HEK293 (cell line): Measurements from ENCODE around the gene GUSB.
"Not testable (repeated sequence)": the region's sequence is repeated elsewhere in the genome, so short reads cannot be mapped to it uniquely, and the experiment has no call there.

ENCODE experiments used
- CTCF ChIA-PET: fragments of 350-600 bp; formaldehyde crosslinking; extraction: SDS; loops from one replicate; lab custom pipeline; 2021; ENCODE audit warnings: antibody characterized with exemption; lab: Yijun Ruan, JAX
- POLR2A ChIA-PET: fragments of 300-600 bp; formaldehyde crosslinking; extraction: SDS; loops from one replicate; lab custom pipeline; 2020; ENCODE audit warnings: antibody characterized with exemption, inconsistent platforms; lab: Yijun Ruan, JAX
- H3K27ac ChIP-seq: fragments of 200-500 bp; sonication (Bioruptor generic); 2 replicates; pipeline ENCODE4 v1.5.1; 2014; ENCODE audit warnings: low read depth, low read length, control low read depth, inconsistent platforms; ENCODE audit errors: extremely low read depth
- H3K36me3 ChIP-seq, 2 experiments: fragments of 200-500 bp in 1 of 2; sonication (Bioruptor generic) in 1 of 2; 1 replicate in 1 of 2; 2 replicates in 1 of 2; pipeline ENCODE4 v1.5.1; 2014 to 2017; ENCODE audit warnings: inconsistent platforms in 2 of 2, low read length in 2 of 2; ENCODE audit not compliant: control insufficient read depth in 2 of 2, insufficient read depth in 1 of 2
- H3K4me1 ChIP-seq: fragments of 200-500 bp; sonication (Bioruptor generic); 2 replicates; pipeline ENCODE4 v1.5.1; 2014; ENCODE audit warnings: mild to moderate bottlenecking, low read length, inconsistent platforms; ENCODE audit not compliant: control insufficient read depth, insufficient read depth
- H3K4me3 ChIP-seq: 2 replicates; pipeline ENCODE4 v1.5.1; 2011; ENCODE audit warnings: low read depth, mild to moderate bottlenecking, control low read depth, low read length, moderate library complexity
- H3K9me3 ChIP-seq: fragments of 200-500 bp; sonication (Bioruptor generic); 2 replicates; pipeline ENCODE4 v1.5.1; 2014; ENCODE audit warnings: low read depth, low read length, inconsistent platforms; ENCODE audit not compliant: control insufficient read depth, insufficient read depth
- FEZF1 ChIP-seq: fragments of 450-650 bp; formaldehyde crosslinking; IDR thresholded peaks from 2 replicates; pipeline ENCODE4 v1.5.1; 2016; ENCODE audit warnings: missing biosample characterization, missing genetic modification characterization
- GLIS2 ChIP-seq: fragments of 450-650 bp; formaldehyde crosslinking; IDR thresholded peaks from 2 replicates; pipeline ENCODE4 v1.5.1; 2016; ENCODE audit warnings: missing biosample characterization, missing genetic modification characterization
- SCRT1 ChIP-seq: fragments of 450-650 bp; formaldehyde crosslinking; IDR thresholded peaks from 2 replicates; pipeline ENCODE4 v1.5.1; 2016; ENCODE audit warnings: missing biosample characterization, missing genetic modification characterization, borderline replicate concordance
- SCRT2 ChIP-seq: fragments of 450-650 bp; formaldehyde crosslinking; IDR thresholded peaks from 2 replicates; pipeline ENCODE4 v1.5.1; 2016; ENCODE audit warnings: missing biosample characterization, missing genetic modification characterization
- ZBTB21 ChIP-seq: fragments of 450-650 bp; formaldehyde crosslinking; IDR thresholded peaks from 2 replicates; pipeline ENCODE4 v1.5.1; 2017; ENCODE audit warnings: missing biosample characterization, missing genetic modification characterization
- ZEB2 ChIP-seq: fragments of 450-650 bp; formaldehyde crosslinking; IDR thresholded peaks from 2 replicates; pipeline ENCODE4 v1.5.1; 2016; ENCODE audit warnings: missing biosample characterization, missing genetic modification characterization
- ZNF184 ChIP-seq: fragments of 450-650 bp; IDR thresholded peaks from 2 replicates; pipeline ENCODE4 v1.5.1; 2018; ENCODE audit warnings: missing biosample characterization, mild to moderate bottlenecking, missing genetic modification characterization
- ZNF19 ChIP-seq: fragments of 450-650 bp; formaldehyde crosslinking; IDR thresholded peaks from 2 replicates; pipeline ENCODE4; 2016; ENCODE audit warnings: missing biosample characterization, missing genetic modification characterization, low read depth
- ZNF302 ChIP-seq: fragments of 450-650 bp; formaldehyde crosslinking; IDR thresholded peaks from 2 replicates; pipeline ENCODE4 v1.5.1; 2016; ENCODE audit warnings: missing biosample characterization, missing genetic modification characterization, low read depth
- ZNF366 ChIP-seq: fragments of 450-650 bp; formaldehyde crosslinking; conservative IDR thresholded peaks from 2 replicates; pipeline ENCODE4 v1.5.1; 2016; ENCODE audit warnings: missing biosample characterization, missing genetic modification characterization
- ZNF600 ChIP-seq: fragments of 450-650 bp; formaldehyde crosslinking; IDR thresholded peaks from 2 replicates; pipeline ENCODE4 v1.5.1; 2016; ENCODE audit warnings: missing biosample characterization, missing genetic modification characterization
- ZNF707 ChIP-seq: fragments of 450-650 bp; formaldehyde crosslinking; IDR thresholded peaks from 2 replicates; pipeline ENCODE4 v1.5.1; 2016; ENCODE audit warnings: missing biosample characterization, missing genetic modification characterization
- ZXDB ChIP-seq: fragments of 450-650 bp; formaldehyde crosslinking; IDR thresholded peaks from 2 replicates; pipeline ENCODE4 v1.5.1; 2016; ENCODE audit warnings: missing biosample characterization, missing genetic modification characterization
- TF ChIP-seq, protein P1 (sequence below): fragments of 450-650 bp; formaldehyde crosslinking; IDR thresholded peaks from 2 replicates; pipeline ENCODE4 v1.5.1; 2017; ENCODE audit warnings: missing biosample characterization, missing genetic modification characterization
- TF ChIP-seq, protein P2 (sequence below): fragments of 450-650 bp; formaldehyde crosslinking; IDR thresholded peaks from 2 replicates; pipeline ENCODE4 v1.5.1; 2016; ENCODE audit warnings: missing biosample characterization, missing genetic modification characterization, low read depth
- TF ChIP-seq, protein P3 (sequence below): fragments of 450-650 bp; formaldehyde crosslinking; IDR thresholded peaks from 2 replicates; pipeline ENCODE4 v1.5.1; 2016; ENCODE audit warnings: missing biosample characterization, missing genetic modification characterization

Gene GUSB

DNA sequence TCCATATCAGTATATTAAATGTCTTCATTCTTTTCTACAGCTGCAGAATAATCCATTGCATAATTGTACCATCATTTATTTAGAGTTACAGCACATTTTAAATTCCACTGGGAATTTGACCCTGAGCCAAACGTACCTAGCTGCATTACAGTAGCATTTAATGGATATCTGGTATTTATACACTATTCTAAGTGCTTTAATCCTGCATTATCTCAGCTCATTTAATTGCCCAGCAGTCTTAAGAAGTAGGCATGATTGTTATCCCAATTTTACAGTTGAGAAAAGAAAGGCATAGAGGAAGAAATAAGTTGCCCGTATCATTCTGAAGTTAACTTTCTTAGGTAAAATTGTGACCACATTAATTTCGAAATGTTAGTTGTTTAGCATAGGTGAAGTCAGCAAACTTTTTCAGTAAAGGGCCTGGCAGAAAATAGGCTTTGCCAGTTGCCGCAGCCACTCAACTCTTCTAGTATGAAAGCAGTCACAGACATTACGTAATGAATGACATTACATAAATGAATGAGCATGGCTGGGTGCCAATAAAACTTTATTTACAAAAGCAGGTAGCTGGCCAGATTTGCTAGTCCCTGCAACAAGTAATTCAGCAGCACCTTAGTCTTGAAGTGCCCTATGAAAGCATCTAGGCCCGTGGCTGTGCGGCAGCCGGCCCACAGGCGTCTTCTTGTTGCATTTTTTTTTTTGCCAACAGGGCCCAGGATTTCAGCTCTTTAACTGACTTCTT lies 30.0 kb downstream of the GUSB start (continued):
- 0 out of 2 replicates have a peak, but pooled peaks have one; percentile 28 for TF ChIP-seq ZXDB (tag by site-specific recombination)
- peak; percentile 69 for TF ChIP-seq ZNF366 (tag by site-specific recombination)
- TF ChIP-seq ZNF302 = no peak
- TF ChIP-seq ZBTB21 (tag by site-specific recombination) = peak; percentile 59
- TF ChIP-seq, protein P1, sequence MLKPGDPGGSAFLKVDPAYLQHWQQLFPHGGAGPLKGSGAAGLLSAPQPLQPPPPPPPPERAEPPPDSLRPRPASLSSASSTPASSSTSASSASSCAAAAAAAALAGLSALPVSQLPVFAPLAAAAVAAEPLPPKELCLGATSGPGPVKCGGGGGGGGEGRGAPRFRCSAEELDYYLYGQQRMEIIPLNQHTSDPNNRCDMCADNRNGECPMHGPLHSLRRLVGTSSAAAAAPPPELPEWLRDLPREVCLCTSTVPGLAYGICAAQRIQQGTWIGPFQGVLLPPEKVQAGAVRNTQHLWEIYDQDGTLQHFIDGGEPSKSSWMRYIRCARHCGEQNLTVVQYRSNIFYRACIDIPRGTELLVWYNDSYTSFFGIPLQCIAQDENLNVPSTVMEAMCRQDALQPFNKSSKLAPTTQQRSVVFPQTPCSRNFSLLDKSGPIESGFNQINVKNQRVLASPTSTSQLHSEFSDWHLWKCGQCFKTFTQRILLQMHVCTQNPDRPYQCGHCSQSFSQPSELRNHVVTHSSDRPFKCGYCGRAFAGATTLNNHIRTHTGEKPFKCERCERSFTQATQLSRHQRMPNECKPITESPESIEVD (tag by site-specific recombination) = peak; percentile 94
- TF ChIP-seq, protein P2, sequence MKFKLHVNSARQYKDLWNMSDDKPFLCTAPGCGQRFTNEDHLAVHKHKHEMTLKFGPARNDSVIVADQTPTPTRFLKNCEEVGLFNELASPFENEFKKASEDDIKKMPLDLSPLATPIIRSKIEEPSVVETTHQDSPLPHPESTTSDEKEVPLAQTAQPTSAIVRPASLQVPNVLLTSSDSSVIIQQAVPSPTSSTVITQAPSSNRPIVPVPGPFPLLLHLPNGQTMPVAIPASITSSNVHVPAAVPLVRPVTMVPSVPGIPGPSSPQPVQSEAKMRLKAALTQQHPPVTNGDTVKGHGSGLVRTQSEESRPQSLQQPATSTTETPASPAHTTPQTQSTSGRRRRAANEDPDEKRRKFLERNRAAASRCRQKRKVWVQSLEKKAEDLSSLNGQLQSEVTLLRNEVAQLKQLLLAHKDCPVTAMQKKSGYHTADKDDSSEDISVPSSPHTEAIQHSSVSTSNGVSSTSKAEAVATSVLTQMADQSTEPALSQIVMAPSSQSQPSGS (tag by site-specific recombination) = peak; percentile 87
- peak; percentile 61 for TF ChIP-seq SCRT1 (tag by site-specific recombination)
- TF ChIP-seq, protein P3, sequence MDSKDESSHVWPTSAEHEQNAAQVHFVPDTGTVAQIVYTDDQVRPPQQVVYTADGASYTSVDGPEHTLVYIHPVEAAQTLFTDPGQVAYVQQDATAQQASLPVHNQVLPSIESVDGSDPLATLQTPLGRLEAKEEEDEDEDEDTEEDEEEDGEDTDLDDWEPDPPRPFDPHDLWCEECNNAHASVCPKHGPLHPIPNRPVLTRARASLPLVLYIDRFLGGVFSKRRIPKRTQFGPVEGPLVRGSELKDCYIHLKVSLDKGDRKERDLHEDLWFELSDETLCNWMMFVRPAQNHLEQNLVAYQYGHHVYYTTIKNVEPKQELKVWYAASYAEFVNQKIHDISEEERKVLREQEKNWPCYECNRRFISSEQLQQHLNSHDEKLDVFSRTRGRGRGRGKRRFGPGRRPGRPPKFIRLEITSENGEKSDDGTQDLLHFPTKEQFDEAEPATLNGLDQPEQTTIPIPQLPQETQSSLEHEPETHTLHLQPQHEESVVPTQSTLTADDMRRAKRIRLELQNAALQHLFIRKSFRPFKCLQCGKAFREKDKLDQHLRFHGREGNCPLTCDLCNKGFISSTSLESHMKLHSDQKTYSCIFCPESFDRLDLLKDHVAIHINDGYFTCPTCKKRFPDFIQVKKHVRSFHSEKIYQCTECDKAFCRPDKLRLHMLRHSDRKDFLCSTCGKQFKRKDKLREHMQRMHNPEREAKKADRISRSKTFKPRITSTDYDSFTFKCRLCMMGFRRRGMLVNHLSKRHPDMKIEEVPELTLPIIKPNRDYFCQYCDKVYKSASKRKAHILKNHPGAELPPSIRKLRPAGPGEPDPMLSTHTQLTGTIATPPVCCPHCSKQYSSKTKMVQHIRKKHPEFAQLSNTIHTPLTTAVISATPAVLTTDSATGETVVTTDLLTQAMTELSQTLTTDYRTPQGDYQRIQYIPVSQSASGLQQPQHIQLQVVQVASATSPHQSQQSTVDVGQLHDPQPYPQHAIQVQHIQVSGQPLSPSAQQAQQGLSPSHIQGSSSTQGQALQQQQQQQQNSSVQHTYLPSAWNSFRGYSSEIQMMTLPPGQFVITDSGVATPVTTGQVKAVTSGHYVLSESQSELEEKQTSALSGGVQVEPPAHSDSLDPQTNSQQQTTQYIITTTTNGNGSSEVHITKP (tag by site-specific recombination) = 0 out of 2 replicates have a peak, but pooled peaks have one; percentile 15
- TF ChIP-seq, all 188 proteins: peak for 20

DNA sequence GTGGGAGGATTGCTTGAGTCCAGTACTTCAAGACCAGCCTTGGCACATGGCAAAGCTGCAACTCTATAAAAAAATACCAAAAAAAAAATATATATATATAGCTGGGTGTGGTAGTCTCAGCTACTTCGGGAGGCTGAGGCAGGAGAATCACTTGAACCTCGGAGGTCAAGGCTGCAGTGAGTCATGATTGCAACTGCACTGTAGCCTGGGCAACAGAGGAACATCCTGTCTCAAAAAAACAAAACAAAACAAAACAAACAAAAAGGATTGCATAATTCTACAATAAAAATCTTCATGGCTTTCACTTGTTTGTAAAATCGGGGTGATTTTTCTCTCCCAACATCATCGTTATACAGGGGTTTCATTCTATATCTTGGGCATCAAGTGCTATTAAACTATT lies 35.1 kb downstream of the GUSB start:
- peaks cover 6% of the 10 kb centered on the region; the same call in 1 of the 2 replicates for H3K4me1 ChIP-seq
- H3K36me3 ChIP-seq = peaks cover 0 to 6% of the 10 kb centered on the region in 2 experiments; a peak in 2 of 3 replicates
- ChIA-PET POLR2A (no interaction called here), CTCF (interaction anchor here (0.9 kb wide), 1 partner anchor 11 kb away, joined by 7 read pairs; no protein-coding TSS in a partner anchor)
- H3K27ac ChIP-seq = no peak overlapping the region
- no peak overlapping the region for H3K4me3 ChIP-seq
- no peak for TF ChIP-seq ZNF19 (tag by site-specific recombination)
- no peak for TF ChIP-seq GLIS2 (tag by site-specific recombination)
- TF ChIP-seq FEZF1 = no peak
- TF ChIP-seq SCRT2 = no peak
- TF ChIP-seq ZNF600 (tag by site-specific recombination) = no peak
- no peak for TF ChIP-seq ZNF184 (tag by site-specific recombination)
- no peak for TF ChIP-seq ZNF707 (tag by site-specific recombination)
- TF ChIP-seq ZEB2 (tag by site-specific recombination) = no peak
- H3K9me3 ChIP-seq = no peaks in the 10 kb centered on the region

DNA sequence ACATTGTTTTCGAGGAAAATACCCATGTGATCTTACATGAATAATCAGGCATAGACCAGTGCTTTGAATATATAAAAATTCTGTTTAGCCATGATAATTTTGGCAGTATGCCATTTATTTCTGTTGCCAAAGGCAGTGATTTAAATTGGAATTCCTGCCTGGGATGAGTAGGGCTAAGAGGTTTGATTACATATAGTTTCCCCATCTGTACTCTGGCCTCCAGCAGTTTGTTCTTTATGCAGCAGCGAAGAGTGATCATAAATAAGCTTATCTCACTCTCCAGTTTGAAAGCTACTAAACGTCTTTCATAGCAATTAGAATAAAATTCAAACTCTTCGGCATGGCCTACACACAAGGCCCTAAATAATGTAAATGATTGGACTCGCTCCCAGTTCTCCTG lies 36.2 kb downstream of the GUSB start:
- H3K9me3 ChIP-seq, H3K36me3 ChIP-seq, POLR2A ChIA-PET, H3K27ac ChIP-seq, H3K4me3 ChIP-seq, H3K4me1 ChIP-seq: not testable (repeated sequence)
- CTCF ChIA-PET = interaction anchor here (0.9 kb wide), 1 partner anchor 10 kb away, joined by 7 read pairs; no protein-coding TSS in a partner anchor
